GM21717 (cell line): ENCODE results near the gene SOX21.
A peak's percentile ranks its signal among the peaks of the same experiment; 100 is the strongest.

Source experiments
- ATAC-seq: cut with Tn5 transposase; IDR thresholded peaks from one replicate; pipeline ENCODE4 v1.9.1; 2021; ENCODE audit warnings: mild to moderate bottlenecking, moderate library complexity; ENCODE audit not compliant: unreplicated experiment

Gene SOX21

GRCh38 chr13:94682229-94682628 lies 30.1 kb downstream of the SOX21 start:
- no peak for ATAC-seq

GRCh38 chr13:94679614-94680013 lies 32.7 kb downstream of the SOX21 start:
- no peak for ATAC-seq

- ATAC-seq, result no peak
These were observed 33.5 kb downstream of the SOX21 start for GRCh38 chr13:94678845-94679244.

GRCh38 chr13:94677799-94678198 lies 34.5 kb downstream of the SOX21 start:
- no peak for ATAC-seq

DNA sequence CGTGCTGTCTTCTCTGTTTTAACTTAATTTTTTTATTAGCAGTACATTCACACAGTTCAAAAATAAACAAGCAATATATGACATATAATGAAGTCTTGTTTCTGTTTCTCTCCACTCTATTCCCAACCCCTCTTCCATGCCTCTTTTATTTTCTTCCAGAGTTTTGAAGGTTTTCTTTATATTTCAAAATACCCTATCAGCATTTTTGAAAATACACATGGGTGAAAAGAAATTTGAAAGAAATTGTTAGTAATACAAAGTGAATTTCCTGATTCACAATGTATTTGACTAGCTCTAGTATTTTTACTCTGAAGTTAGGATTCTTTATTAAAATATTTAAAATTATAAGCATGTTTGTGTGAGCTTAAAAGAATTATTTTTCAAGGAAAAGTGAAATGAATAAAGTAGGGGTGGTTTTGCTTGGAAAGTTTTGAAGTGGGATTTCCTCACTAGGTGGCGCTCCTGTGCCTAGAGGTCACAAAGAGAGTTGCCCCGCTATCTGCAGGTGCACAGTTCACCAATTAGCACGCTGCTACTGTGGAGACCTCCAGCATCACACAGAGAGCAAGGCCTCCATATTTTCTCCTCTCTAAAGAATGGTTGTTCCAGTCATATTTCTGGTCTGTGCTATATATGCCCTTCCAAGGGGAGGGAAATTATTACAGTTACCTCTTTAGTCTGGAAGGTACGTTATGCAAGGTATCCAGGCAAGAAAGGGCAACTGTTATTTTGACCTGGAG lies 37.6 kb downstream of the SOX21 start:
- peak; percentile 77 for ATAC-seq

- no peak for ATAC-seq
These were observed 38.5 kb downstream of the SOX21 start for GRCh38 chr13:94673851-94674250.

DNA sequence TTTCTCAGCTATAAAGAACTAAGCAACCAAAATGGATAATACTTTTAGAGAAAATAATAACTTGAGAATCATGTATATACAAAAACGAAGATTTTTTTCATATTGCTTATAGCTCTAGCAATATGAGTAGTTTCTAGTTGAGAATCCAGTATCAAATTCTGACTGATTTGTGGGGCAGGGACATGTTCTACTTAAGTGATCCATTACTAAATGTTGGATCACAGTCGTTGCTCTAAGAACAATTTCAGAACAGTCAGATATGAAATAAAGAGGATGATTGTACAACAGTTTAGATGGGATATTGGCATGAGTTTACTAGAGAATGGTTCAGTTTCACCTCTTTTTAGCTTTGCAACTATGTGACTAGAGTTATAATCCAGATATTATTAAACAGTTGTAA lies 39.9 kb downstream of the SOX21 start:
- no peak for ATAC-seq

- no peak for ATAC-seq
These were observed 45.2 kb downstream of the SOX21 start for GRCh38 chr13:94667190-94667589.

- no peak for ATAC-seq
These were observed 46.3 kb downstream of the SOX21 start for GRCh38 chr13:94666065-94666464.

GRCh38 chr13:94664889-94665288 lies 47.5 kb downstream of the SOX21 start:
- no peak for ATAC-seq

- no peak for ATAC-seq
These were observed 49.9 kb downstream of the SOX21 start for GRCh38 chr13:94662274-94662945.

GRCh38 chr13:94661406-94661805 lies 50.9 kb downstream of the SOX21 start:
- no peak for ATAC-seq

- no peak for ATAC-seq
These were observed 51.5 kb downstream of the SOX21 start for GRCh38 chr13:94660695-94661326.
